ENCODE data around the gene IER3. TPM values are rescaled to one million over a fixed set of nuclear protein-coding genes. Genes with fewer than 3 reads are reported as not detected.

The IER3 gene
- total and polyA plus RNA-seq, 2 of the 13 experiments (the other 11 are each of a cell fraction or from before 2014, with no cell fraction given): 51.1 to 131 TPM

DNA sequence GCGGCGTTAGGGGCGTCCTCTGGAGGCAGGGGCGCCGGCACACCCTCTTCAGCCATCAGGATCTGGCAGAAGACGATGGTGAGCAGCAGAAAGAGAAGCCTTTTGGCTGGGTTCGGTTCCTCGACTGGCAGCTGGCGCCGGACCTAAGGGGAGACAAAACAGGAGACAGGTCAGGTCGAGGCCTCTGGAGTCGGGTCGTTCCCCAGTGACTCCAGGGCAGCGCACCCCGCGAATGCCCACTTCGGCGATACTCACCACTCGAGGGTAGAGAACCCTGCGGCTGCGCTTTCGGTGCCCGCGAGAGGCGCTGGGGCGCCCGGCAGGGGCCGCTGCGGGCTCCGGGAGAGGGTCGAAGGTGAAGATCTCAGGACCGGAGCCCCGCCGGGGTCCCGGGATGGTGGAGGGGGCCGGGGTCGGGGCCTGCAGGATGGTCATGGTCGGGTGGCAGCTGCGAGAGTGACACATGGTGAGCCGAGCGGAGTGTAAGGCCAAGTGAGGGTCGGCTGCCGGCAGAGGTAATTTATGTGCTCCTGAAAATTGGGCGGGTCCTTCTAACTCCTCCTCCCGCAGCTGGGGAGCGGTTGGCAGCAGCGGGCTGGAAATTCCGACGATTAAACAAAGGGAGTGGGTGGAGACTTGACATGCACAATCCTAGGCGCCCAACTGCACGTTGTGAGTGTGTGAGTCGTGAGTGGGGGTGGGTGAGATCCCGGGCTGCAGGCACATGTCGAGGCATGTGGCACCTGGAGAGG, at the start of gene IER3 (continued):
- TF ChIP-seq CSRNP1 (CRISPR knock-in tag; IDR thresholded peaks at IDR 0.05): peak; percentile 59; the same call in 1 of the 2 replicates
- TF ChIP-seq MIER3 (CRISPR knock-in tag; IDR thresholded peaks at IDR 0.05; ENCODE audit: borderline replicate concordance): peak; percentile 86; the same call in 1 of the 2 replicates
- TF ChIP-seq NCOA5 (CRISPR knock-in tag; IDR thresholded peaks at IDR 0.05): peak; percentile 89; the same call in 1 of the 2 replicates
- no peak; the same call in 1 of the 2 replicates for TF ChIP-seq HES4 (CRISPR knock-in tag; IDR thresholded peaks at IDR 0.05; ENCODE audit: borderline replicate concordance)
- TF ChIP-seq CHCHD3 (CRISPR knock-in tag; IDR thresholded peaks at IDR 0.05): no peak
- no peak for TF ChIP-seq ZNF251 (CRISPR knock-in tag; IDR thresholded peaks at IDR 0.05)
- no peak for TF ChIP-seq HNRNPH1 (optimal IDR thresholded peaks at IDR 0.05; ENCODE audit: low read depth, low read length)
- TF ChIP-seq ZNF687 (CRISPR knock-in tag; IDR thresholded peaks at IDR 0.05): peak; percentile 94; the same call in 1 of the 2 replicates
- no peak for TF ChIP-seq ZNF674 (CRISPR knock-in tag; IDR thresholded peaks at IDR 0.05; ENCODE audit: low read depth)
- peak; percentile 95 for TF ChIP-seq HNRNPL (IDR thresholded peaks at IDR 0.05; ENCODE audit: low read depth, low read length)
- TF ChIP-seq ZSCAN29 (CRISPR knock-in tag; conservative IDR thresholded peaks at IDR 0.05): no peak; the same call in 1 of the 2 replicates
- peak; percentile 62; the same call in 1 of the 2 replicates for TF ChIP-seq HOXD1 (CRISPR knock-in tag; IDR thresholded peaks at IDR 0.05)
- peak; percentile 81 for TF ChIP-seq RXRA (CRISPR knock-in tag; IDR thresholded peaks at IDR 0.05)
- TF ChIP-seq KMT2B (CRISPR knock-in tag; IDR thresholded peaks at IDR 0.05): peak; percentile 63
- peak; percentile 46; the same call in 1 of the 2 replicates for TF ChIP-seq REPIN1 (CRISPR knock-in tag; IDR thresholded peaks at IDR 0.05; ENCODE audit: borderline replicate concordance, low read depth)
- TF ChIP-seq, protein P1, sequence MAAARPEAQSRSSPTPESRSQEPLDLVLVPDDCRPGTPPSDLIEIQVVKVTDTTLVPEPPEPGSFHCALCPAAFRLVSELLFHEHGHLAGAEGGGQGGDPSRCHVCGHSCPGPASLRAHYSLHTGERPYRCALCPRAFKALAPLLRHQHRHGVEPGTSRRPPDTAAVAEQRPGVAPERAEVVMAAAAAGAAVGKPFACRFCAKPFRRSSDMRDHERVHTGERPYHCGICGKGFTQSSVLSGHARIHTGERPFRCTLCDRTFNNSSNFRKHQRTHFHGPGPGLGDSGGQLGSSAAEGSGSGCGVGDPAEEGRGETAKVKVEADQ (CRISPR knock-in tag; IDR thresholded peaks at IDR 0.05; ENCODE audit: borderline replicate concordance): no peak
- no peak for TF ChIP-seq USF2 (IDR thresholded peaks at IDR 0.05; ENCODE audit: low read depth, low read length)
- no peak for TF ChIP-seq USF2 (CRISPR knock-in tag; IDR thresholded peaks at IDR 0.05; ENCODE audit: borderline replicate concordance)
- no peak for TF ChIP-seq ARID2 (CRISPR knock-in tag; IDR thresholded peaks at IDR 0.05; ENCODE audit: borderline replicate concordance)
- TF ChIP-seq FOXO1 (CRISPR knock-in tag; IDR thresholded peaks at IDR 0.05): peak; percentile 56; the same call in 1 of the 2 replicates
- TF ChIP-seq ZNF570 (CRISPR knock-in tag; IDR thresholded peaks at IDR 0.05; ENCODE audit: borderline replicate concordance): no peak
